ENCODE data around the gene HEATR5B. TPM values are rescaled to one million over a fixed set of nuclear protein-coding genes. Genes with fewer than 3 reads are reported as not detected.

HEATR5B gene
- total and polyA plus RNA-seq, 10 of the 15 experiments (the other 5 are each of a cell fraction or from before 2014, with no cell fraction given): 4.1 to 34.7 (median 17.7) TPM

DNA sequence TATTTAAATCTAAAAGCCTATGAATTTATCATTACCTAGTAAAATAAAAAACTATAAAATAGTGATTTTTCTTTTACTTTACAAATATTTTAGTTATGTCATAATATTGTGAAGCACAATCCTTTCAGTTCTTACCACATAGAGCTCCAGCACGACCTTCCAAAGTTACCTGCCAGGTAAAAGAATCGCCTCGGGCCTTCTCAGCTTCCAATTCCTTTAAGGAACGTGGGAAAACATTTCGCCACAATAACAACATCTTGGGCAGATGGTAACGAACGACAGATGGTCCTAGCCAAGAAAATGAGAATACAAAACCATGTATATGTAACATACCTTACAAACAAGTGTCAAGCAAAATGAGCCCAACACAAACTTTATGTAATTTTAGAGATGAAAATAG, 23.7 kb downstream of the HEATR5B start:
- WGBS (ENCODE audit: insufficient coverage, insufficient replicate concordance, low lambda C conversion rate, missing lambda C conversion rate): 96% methylated on average over 7 of the region's 7 CpGs
- TF ChIP-seq JUNB (IDR thresholded peaks at IDR 0.05): no peak
- TF ChIP-seq NR2C2 (IDR thresholded peaks at IDR 0.05; ENCODE audit: borderline replicate concordance, control insufficient read depth, insufficient read length, low read depth): no peak
- TF ChIP-seq NFXL1 (IDR thresholded peaks at IDR 0.05; ENCODE audit: borderline replicate concordance): no peak
- TF ChIP-seq HCFC1 (IDR thresholded peaks at IDR 0.05; ENCODE audit: low read length): no peak
- TF ChIP-seq ZBTB40 (IDR thresholded peaks at IDR 0.05; ENCODE audit: borderline replicate concordance): no peak
- TF ChIP-seq NKRF (conservative IDR thresholded peaks at IDR 0.05): no peak
- CTCF ChIA-PET: no interaction called here
- ATAC-seq (no peak), DNase-seq (ENCODE audit: low read depth, low spot score) (no peak), FAIRE-seq (no peak)
- SMC1A ChIA-PET (ENCODE audit: uncharacterized antibody, unreplicated experiment): interaction anchor here (1.3 kb wide), 2 partner anchors 9 to 10 kb away, joined by 3 read pairs; no protein-coding TSS in a partner anchor
- H3K27ac ChIP-seq (ENCODE audit: control insufficient read depth, insufficient read depth): no peak overlapping the region
- no peaks in the 10 kb centered on the region for H3K79me2 ChIP-seq (ENCODE audit: control insufficient read depth, insufficient read depth, low read length)
- H3K9ac ChIP-seq (ENCODE audit: control insufficient read depth, insufficient read depth, low read length): no peak overlapping the region
- intact Hi-C loops (cut with micrococcal nuclease; ENCODE audit: unreplicated experiment): no loop called here
- H3K9me3 ChIP-seq (replicated peaks; ENCODE audit: control insufficient read depth, insufficient read depth, low read length): no peaks in the 10 kb centered on the region
- BruUV-seq (replicated peaks): no TSS peak
- H3K27me3 ChIP-seq (replicated peaks in 1 of 2; ENCODE audit: control insufficient read depth in 2 of 2, insufficient read depth in 2 of 2, low read length in 1 of 2): no peaks in the 10 kb centered on the region
- in situ Hi-C loops (cut with MboI): no loop called here
- POLR2A ChIA-PET: no interaction called here
- RAD21 ChIA-PET (ENCODE audit: unreplicated experiment): no interaction called here
- no peak overlapping the region for H3K4me3 ChIP-seq
- H3K36me3 ChIP-seq (ENCODE audit: control insufficient read depth in 2 of 2, insufficient read depth in 2 of 2, low read length in 1 of 2): peaks cover 2 to 31% of the 10 kb centered on the region in 2 experiments; a peak in 3 of 4 replicates
- H2AFZ ChIP-seq (ENCODE audit: control insufficient read depth, low read depth, low read length): no peak overlapping the region
- no peak overlapping the region for H3K4me2 ChIP-seq (ENCODE audit: control insufficient read depth, insufficient read depth)
- H3K4me1 ChIP-seq (ENCODE audit: control insufficient read depth, insufficient read depth, low read length): no peaks in the 10 kb centered on the region
- no peaks in the 10 kb centered on the region for H4K20me1 ChIP-seq (ENCODE audit: control insufficient read depth, insufficient read depth)

Measured in GM12878 (cell line).